Upper lobe of left lung (tissue), 6 donors: Measurements from ENCODE around the gene C11orf91. TPM values are rescaled to one million over a fixed set of nuclear protein-coding genes. Genes with fewer than 3 reads are reported as not detected.
A peak's percentile ranks its signal among the peaks of the same experiment; 100 is the strongest.

Source experiments
- ATAC-seq, 2 donors: fragments of 200-7000 bp; cut with Tn5 transposase; one replicate each; pipeline ENCODE4 v1.9.1; 2022; ENCODE audit warnings: mild to moderate bottlenecking in 2 of 2, moderate library complexity in 2 of 2; ENCODE audit not compliant: low FRiP score in 2 of 2
- DNase-seq, 2 donors: peaks; one replicate each; pipeline ENCODE4 v3.0.0-alpha.2; 2019 to 2020
- H3K27ac ChIP-seq, 4 donors: fragments of 200-600 bp; sonication (generic); one replicate each; pipeline ENCODE4 v1.5.1; 2016 to 2019
- H3K27me3 ChIP-seq, 4 donors: fragments of 200-600 bp; sonication (generic); one replicate each; pipeline ENCODE4 v1.5.1; 2017 to 2019
- H3K36me3 ChIP-seq, 4 donors: fragments of 200-600 bp; sonication (generic); one replicate each; pipeline ENCODE4 v1.5.1; 2016 to 2019
- H3K4me1 ChIP-seq, 4 donors: fragments of 200-600 bp; sonication (generic); one replicate each; pipeline ENCODE4 v1.5.1; 2018 to 2019
- H3K4me3 ChIP-seq, 4 donors: fragments of 200-600 bp; sonication (generic); one replicate each; pipeline ENCODE4 v1.5.1; 2017 to 2019; ENCODE audit warnings: mild to moderate bottlenecking in 2 of 4, moderate library complexity in 1 of 4
- H3K9me3 ChIP-seq, 4 donors: fragments of 200-600 bp; sonication (generic); one replicate each; pipeline ENCODE4 v1.5.1; 2018 to 2019
- CTCF ChIP-seq, 6 experiments: fragments of 450-650 bp in 4 of 6; fragments of 200-600 bp in 2 of 6; sonication (generic) in 2 of 6; IDR thresholded peaks; one replicate each; pipeline ENCODE4 v1.5.1; 2016 to 2019; ENCODE audit warnings: antibody characterized with exemption in 6 of 6
- EP300 ChIP-seq, 4 donors: sonication (generic); formaldehyde crosslinking; IDR thresholded peaks; one replicate each; pipeline ENCODE4 v1.5.1; 2017; ENCODE audit warnings: antibody characterized with exemption in 4 of 4, control low read depth in 2 of 4
- POLR2A ChIP-seq, 4 donors: fragments of 450-650 bp; IDR thresholded peaks; one replicate each; pipeline ENCODE4 v1.5.1; 2016 to 2017; ENCODE audit warnings: antibody characterized with exemption in 4 of 4, mild to moderate bottlenecking in 2 of 4
- POLR2AphosphoS5 ChIP-seq, 2 donors: sonication (generic); formaldehyde crosslinking; IDR thresholded peaks; one replicate each; pipeline ENCODE4 v1.5.1; 2017; ENCODE audit warnings: antibody characterized with exemption in 2 of 2
- WGBS, 2 donors: methylation state at CpG; one replicate each; pipeline ENCODE4 v1.1.5; 2017 to 2018; 5-methylcytosine and 5-hydroxymethylcytosine counted together
- total RNA-seq, 6 donors: library from RNA; depleted of rRNA in 4 of 6; stranded (reverse); fragments of >200 nt in 4 of 6; gene quantifications; one replicate each; pipeline versions ENCODE4 v1.1.0 to v1.2.1, GENCODE V29; 2016 to 2021
- donor health status: DM: no; HTN: no; CAD: no; lungs with moderate emphysema.
- donor health status: DM: no; HTN: yes; CAD: no; lungs with severe emphysema.

The C11orf91 gene
- total RNA-seq: 1 to 10 TPM in 1 of 6 donors, under 1 TPM in 1, not detected in 4; 0.77 to 1.3 TPM

GRCh38 chr11:33700502-33701271 is at the start of gene C11orf91:
C11orf91 (minus strand) TSS chr11:33700826; CDS start chr11:33700740, 86 bp downstream.
- Histone ChIP-seq H3K27me3 (no peaks in the 10 kb centered on the region), H3K9me3 (no peaks in the 10 kb centered on the region), H3K4me3 (peak within 1 kb of the TSS in 3 of 4 donors; percentile 42 to 66 (median 61)), H3K27ac (peak within 1 kb of the TSS; percentile 83 to 90 (median 89)), H3K36me3 (peaks cover 0 to 8% (median 6%) of the 10 kb centered on the region in 4 donors), H3K4me1 (peaks cover 48 to 74% (median 61%) of the 10 kb centered on the region in 4 donors)
- peak; percentile 98 to 99 for DNase-seq
- WGBS, 2 donors: 1% methylated on average over 31 to 48 of the region's 72 CpGs
- peak; percentile 94 to 97 for ATAC-seq
- peak in 2 of 4 donors; percentile 10 to 48 for TF ChIP-seq EP300 (IDR thresholded peaks at IDR 0.05)
- TF ChIP-seq POLR2AphosphoS5 (IDR thresholded peaks at IDR 0.05): peak; percentile 85 to 92
- peak in 3 of 4 donors; percentile 22 to 68 (median 53) for TF ChIP-seq POLR2A (IDR thresholded peaks at IDR 0.05)
- TF ChIP-seq CTCF (IDR thresholded peaks at IDR 0.05): peak in 1 of 6 experiments; percentile 7

- no peak overlapping the region for H3K4me3 ChIP-seq
- no peaks in the 10 kb centered on the region for H3K9me3 ChIP-seq
- no peaks in the 10 kb centered on the region for H3K27me3 ChIP-seq
- no peak overlapping the region for H3K27ac ChIP-seq
- ATAC-seq (no peak), DNase-seq (no peak)
- no peaks in the 10 kb centered on the region for H3K4me1 ChIP-seq
- 20 to 43% methylated on average over 2 of the region's 2 CpGs for WGBS, 2 donors
- H3K36me3 ChIP-seq: peaks cover 0 to 74% (median 12%) of the 10 kb centered on the region in 4 donors
- no peak for TF ChIP-seq CTCF (IDR thresholded peaks at IDR 0.05)
- TF ChIP-seq EP300 (IDR thresholded peaks at IDR 0.05): no peak
Observed at GRCh38 chr11:33747979-33748378, 47.4 kb upstream of the C11orf91 start.

- H3K27ac ChIP-seq: no peak overlapping the region
- no peak for DNase-seq
- 83 to 94% methylated on average over 5 of the region's 5 CpGs for WGBS, 2 donors
Observed at GRCh38 chr11:33743291-33743690, 42.7 kb upstream of the C11orf91 start.

GRCh38 chr11:33742249-33742851 is 41.7 kb upstream of the C11orf91 start:
- H3K4me3 ChIP-seq: no peak overlapping the region
- H3K27ac ChIP-seq: no peak overlapping the region
- no peaks in the 10 kb centered on the region for H3K9me3 ChIP-seq
- TF ChIP-seq CTCF (IDR thresholded peaks at IDR 0.05): peak; percentile 32 to 59 (median 50)
- no peak for TF ChIP-seq EP300 (IDR thresholded peaks at IDR 0.05)
- H3K27me3 ChIP-seq: no peaks in the 10 kb centered on the region
- ATAC-seq: peak in 1 of 2 donors; percentile 58
- 83 to 85% methylated on average over 3 of the region's 3 CpGs for WGBS, 2 donors
- peaks cover 0 to 31% (median 2%) of the 10 kb centered on the region in 4 donors for H3K36me3 ChIP-seq
- peaks cover 0 to 3% (median under 1%) of the 10 kb centered on the region in 4 donors for H3K4me1 ChIP-seq
- no peak for DNase-seq

More at GRCh38 chr11:33743291-33743690, 42.7 kb upstream of the C11orf91 start:
- no peaks in the 10 kb centered on the region for H3K4me1 ChIP-seq
- TF ChIP-seq POLR2A (IDR thresholded peaks at IDR 0.05): no peak
- no peak for TF ChIP-seq POLR2AphosphoS5 (IDR thresholded peaks at IDR 0.05)
- TF ChIP-seq CTCF (IDR thresholded peaks at IDR 0.05): no peak
- TF ChIP-seq EP300 (IDR thresholded peaks at IDR 0.05): no peak
- ATAC-seq: no peak
- H3K36me3 ChIP-seq: peaks cover 0 to 33% (median 2%) of the 10 kb centered on the region in 4 donors
- no peaks in the 10 kb centered on the region for H3K27me3 ChIP-seq
- H3K9me3 ChIP-seq: no peaks in the 10 kb centered on the region
- no peak overlapping the region for H3K4me3 ChIP-seq
